K562 (cell line): ENCODE results near the gene SUMO3.

Experiments
- ATF3 ChIP-seq, 2 experiments: fragments of 450-650 bp in 1 of 2; sonication (generic) in 1 of 2; formaldehyde crosslinking in 1 of 2; IDR thresholded peaks in 1 of 2; conservative IDR thresholded peaks in 1 of 2; 2 replicates each; pipeline versions ENCODE4 v1.6.1 to v1.8.1; 2016 to 2023; ENCODE audit warnings: mild to moderate bottlenecking in 2 of 2, moderate library complexity in 2 of 2, inconsistent platforms in 1 of 2, missing genetic modification reagents in 1 of 2
- CLOCK ChIP-seq: fragments of 250-450 bp; sonication (Bioruptor Pico); IDR thresholded peaks from 2 replicates; pipeline ENCODE4 v1.4.0; 2020; ENCODE audit warnings: mild to moderate bottlenecking, moderate library complexity, borderline replicate concordance
- CTCF ChIP-seq, 3 experiments: IDR thresholded peaks in 2 of 3; conservative IDR thresholded peaks in 1 of 3; 2 replicates each; pipeline ENCODE4 v1.5.1; 2011 to 2012; ENCODE audit warnings: low read length in 3 of 3, mild to moderate bottlenecking in 3 of 3, control low read depth in 2 of 3, improper control_type of control experiment in 1 of 3, inconsistent platforms in 1 of 3, low read depth in 1 of 3, mixed read lengths in 1 of 3, moderate library complexity in 1 of 3; ENCODE audit not compliant: insufficient read depth in 2 of 3
- GTF2F1 ChIP-seq: IDR thresholded peaks from 2 replicates; pipeline ENCODE4 v1.6.1; 2011; ENCODE audit warnings: low read depth, low read length, improper control_type of control experiment
- HIVEP1 ChIP-seq: fragments of 250-450 bp; sonication (Bioruptor Pico); IDR thresholded peaks from 2 replicates; pipeline ENCODE4 v1.4.0; 2020; ENCODE audit warnings: mild to moderate bottlenecking
- POLR2A ChIP-seq: fragments of 450-650 bp; conservative IDR thresholded peaks from 2 replicates; pipeline ENCODE4 v1.6.1; 2016
- RAD21 ChIP-seq, 2 experiments: fragments of 250-450 bp in 1 of 2; fragments of 450-650 bp in 1 of 2; sonication (Bioruptor Pico) in 1 of 2; formaldehyde crosslinking in 1 of 2; IDR thresholded peaks in 1 of 2; conservative IDR thresholded peaks in 1 of 2; 2 replicates each; pipeline versions ENCODE4 v1.4.0 to v1.8.0; 2020 to 2022; ENCODE audit warnings: mild to moderate bottlenecking in 2 of 2, moderate library complexity in 1 of 2
- TCF7L2 ChIP-seq: fragments of 150-350 bp; IDR thresholded peaks from 2 replicates; pipeline ENCODE4 v1.6.1; 2016; ENCODE audit warnings: low read depth, mild to moderate bottlenecking, low read length, moderate library complexity
- THAP12 ChIP-seq: fragments of 250-450 bp; sonication (Bioruptor Pico); IDR thresholded peaks from 2 replicates; pipeline ENCODE4 v1.9.0; 2021; ENCODE audit warnings: mild to moderate bottlenecking, inconsistent platforms
- THRB ChIP-seq: fragments of 450-650 bp; formaldehyde crosslinking; conservative IDR thresholded peaks from 2 replicates; pipeline ENCODE4 v1.4.0; 2022; ENCODE audit warnings: mild to moderate bottlenecking, missing genetic modification characterization
- ZNF766 ChIP-seq: fragments of 200-800 bp; sonication (Bioruptor generic); conservative IDR thresholded peaks from 2 replicates; pipeline ENCODE4 v1.6.1; 2016; ENCODE audit warnings: missing genetic modification characterization, missing compliant biosample characterization

- no peak for TF ChIP-seq POLR2A
- TF ChIP-seq CTCF (IDR thresholded peaks at IDR 0.05 in 2 of 3, conservative IDR thresholded peaks at IDR 0.05 in 1 of 3; ENCODE audit: insufficient read depth in 2 of 3, low read depth in 1 of 3, low read length in 3 of 3): no peak
- no peak for TF ChIP-seq GTF2F1
- TF ChIP-seq HIVEP1: no peak
- TF ChIP-seq THRB (CRISPR knock-in tag): no peak
- TF ChIP-seq ATF3 (IDR thresholded peaks at IDR 0.05): no peak
- TF ChIP-seq ATF3 (CRISPR knock-in tag; conservative IDR thresholded peaks at IDR 0.05): no peak
- TF ChIP-seq RAD21 (CRISPR knock-in tag; conservative IDR thresholded peaks at IDR 0.05 in 1 of 2, IDR thresholded peaks at IDR 0.05 in 1 of 2): no peak
- TF ChIP-seq ZNF766 (CRISPR knock-in tag): 0 out of 2 replicates have a peak, but pooled peaks have one; percentile 7
- no peak for TF ChIP-seq TCF7L2
- no peak for TF ChIP-seq THAP12 (CRISPR knock-in tag)
- TF ChIP-seq CLOCK (CRISPR knock-in tag): no peak
Measured at GRCh38 chr21:44793592-44794374, 24.1 kb downstream of the SUMO3 start.
